Measurements from ENCODE around the gene SPDYE4. TPM values are rescaled to one million over a fixed set of nuclear protein-coding genes. Genes with fewer than 3 reads are reported as not detected.

Gene SPDYE4
- total RNA-seq, 2 donors from 2014 or later, result not detected

DNA sequence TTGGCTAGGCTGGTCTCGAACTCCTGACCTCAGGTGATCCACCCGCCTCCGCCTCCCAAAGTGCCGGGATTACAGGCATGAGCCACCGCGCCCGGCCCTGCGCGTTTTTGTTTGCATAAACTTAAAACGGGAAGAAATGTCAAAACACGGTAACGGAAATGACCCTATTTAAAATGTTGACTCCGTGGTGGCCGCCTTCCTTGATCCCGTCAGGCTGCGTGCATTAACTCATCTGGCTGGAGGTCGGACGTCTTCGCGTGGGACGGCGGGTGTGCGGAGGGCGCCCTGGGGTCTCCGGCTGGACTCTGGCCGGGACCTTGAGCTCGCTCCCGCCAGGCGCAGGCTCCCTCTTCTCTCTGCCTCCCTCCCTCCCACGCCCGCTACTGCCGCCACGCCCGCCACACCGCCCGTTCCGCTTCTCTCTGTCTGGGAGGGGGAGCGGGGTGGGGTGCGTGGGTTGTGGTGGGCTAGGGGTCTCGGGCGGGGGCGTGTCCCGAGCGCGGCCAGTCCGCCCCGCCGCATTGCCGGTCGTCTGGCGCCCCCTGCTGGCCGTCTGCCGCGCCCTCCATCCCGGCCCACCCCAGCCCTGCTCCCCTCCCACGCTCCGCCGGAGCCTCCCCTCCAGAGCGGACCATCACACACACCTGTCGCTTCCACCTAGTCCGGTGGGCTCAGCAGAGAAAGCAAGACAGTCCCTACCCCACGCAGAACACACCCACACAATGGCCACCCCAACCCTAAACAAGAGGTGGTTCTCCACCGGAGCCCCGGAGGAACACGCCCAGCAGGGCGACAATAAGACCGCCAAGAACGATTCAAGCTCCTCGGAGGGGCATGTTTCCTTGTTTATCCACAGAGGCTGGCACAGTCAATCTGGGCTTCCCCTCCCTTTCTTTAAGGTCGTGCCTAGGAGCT lies 12.5 kb downstream of the SPDYE4 start:
- DNase-seq, result peak; percentile 42 to 78
- intact Hi-C loops (cut with DNase I, micrococcal nuclease), result loop anchor here (5.0 to 10.0 kb wide), 3 partner anchors 169 to 334 kb away; no protein-coding TSS in a partner anchor
- ATAC-seq, result peak; percentile 87

GRCh38 chr17:8744086-8744785 lies 14.1 kb downstream of the SPDYE4 start:
- DNase-seq (no peak), ATAC-seq (no peak)
- intact Hi-C loops (cut with DNase I, micrococcal nuclease), result loop anchor here in 1 of 2 donors (10.0 kb wide), 1 partner anchor 329 kb away; no protein-coding TSS in a partner anchor

DNA sequence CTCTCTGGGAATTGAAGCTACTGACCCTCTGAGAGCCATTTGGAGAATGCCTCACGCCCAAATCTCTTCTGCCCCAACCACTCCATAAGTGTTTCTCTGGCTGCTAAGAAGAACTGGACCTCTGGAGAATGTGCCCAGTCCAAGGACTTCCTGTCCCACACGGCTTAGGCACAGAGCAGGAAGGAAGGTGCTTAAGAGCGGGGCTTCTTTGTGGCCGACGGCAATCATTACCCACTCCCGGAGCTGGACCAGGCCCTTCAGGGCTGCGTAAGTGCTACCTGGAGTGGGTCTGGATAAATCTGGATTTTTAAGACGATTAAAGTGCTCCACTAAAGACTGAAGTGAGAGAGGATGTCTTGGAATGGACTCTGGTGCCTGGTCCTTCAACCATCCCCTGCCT lies 15.5 kb downstream of the SPDYE4 start:
- intact Hi-C loops (cut with DNase I, micrococcal nuclease), result loop anchor here in 1 of 2 donors (10.0 kb wide), 1 partner anchor 328 kb away; no protein-coding TSS in a partner anchor
- no peak for DNase-seq
- no peak for ATAC-seq

GRCh38 chr17:8742274-8742673 lies 16.1 kb downstream of the SPDYE4 start:
- ATAC-seq, result no peak
- intact Hi-C loops (cut with DNase I, micrococcal nuclease), result loop anchor here in 1 of 2 donors (10.0 kb wide), 1 partner anchor 327 kb away; no protein-coding TSS in a partner anchor

DNA sequence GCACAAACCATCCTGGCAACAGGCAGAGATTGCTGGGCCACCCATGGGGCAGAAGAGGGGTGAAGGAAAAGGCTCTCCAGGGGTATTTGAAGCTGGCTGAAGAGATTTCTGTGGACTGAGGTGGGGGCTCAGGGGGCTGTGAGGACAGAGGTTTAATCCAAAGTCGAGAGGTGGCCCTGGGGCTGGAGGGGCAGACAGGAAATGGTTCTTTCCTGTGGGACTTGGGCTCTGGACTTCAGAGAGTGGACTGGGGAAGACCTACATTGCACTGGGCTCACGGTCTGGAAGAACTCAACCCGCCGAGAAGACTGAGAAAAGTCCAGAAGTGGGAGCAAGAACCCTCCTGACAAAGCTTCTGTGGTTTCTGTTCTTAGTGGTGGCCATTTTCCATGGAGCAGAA lies 16.6 kb downstream of the SPDYE4 start:
- intact Hi-C loops (cut with DNase I, micrococcal nuclease), result loop anchor here in 1 of 2 donors (10.0 kb wide), 1 partner anchor 327 kb away; no protein-coding TSS in a partner anchor
- ATAC-seq (no peak), DNase-seq (no peak)

More at GRCh38 chr17:8742274-8742673, 16.1 kb downstream of the SPDYE4 start:
- DNase-seq, result no peak

GRCh38 chr17:8741366-8741765 lies 17.0 kb downstream of the SPDYE4 start:
- intact Hi-C loops (cut with DNase I, micrococcal nuclease), result loop anchor here in 1 of 2 donors (10.0 kb wide), 1 partner anchor 327 kb away; no protein-coding TSS in a partner anchor
- no peak for ATAC-seq
- DNase-seq, result no peak

DNA sequence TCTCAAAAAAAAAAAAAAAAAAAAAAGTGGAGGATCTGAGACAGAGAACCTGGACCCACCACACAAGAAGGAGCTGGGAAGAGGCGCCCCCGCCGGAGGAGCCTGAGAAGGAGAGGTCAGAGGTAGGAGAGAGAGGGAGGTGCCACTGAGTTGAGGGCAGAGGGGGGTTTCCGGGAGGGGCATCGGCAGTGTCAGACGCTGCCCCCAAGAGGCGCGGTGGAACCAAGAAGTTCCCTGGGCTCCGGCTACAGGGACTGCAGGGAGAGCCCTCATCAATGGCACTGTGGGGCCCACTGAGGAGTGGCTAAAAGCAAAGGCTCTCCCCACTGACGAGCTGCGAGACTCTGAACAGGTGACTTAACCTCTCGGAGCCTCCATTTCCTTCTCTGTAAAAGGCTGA lies 17.9 kb downstream of the SPDYE4 start:
- DNase-seq (peak in 1 of 2 donors; percentile 13), ATAC-seq (no peak)

GRCh38 chr17:8739097-8739496 lies 19.2 kb downstream of the SPDYE4 start:
- DNase-seq, result no peak
- no peak for ATAC-seq
- intact Hi-C loops (cut with DNase I, micrococcal nuclease), result no loop called here

More for the DNA sequence above, 17.9 kb downstream of the SPDYE4 start:
- intact Hi-C loops (cut with DNase I, micrococcal nuclease), result loop anchor here in 1 of 2 donors (10.0 kb wide), 1 partner anchor 326 kb away; no protein-coding TSS in a partner anchor

DNA sequence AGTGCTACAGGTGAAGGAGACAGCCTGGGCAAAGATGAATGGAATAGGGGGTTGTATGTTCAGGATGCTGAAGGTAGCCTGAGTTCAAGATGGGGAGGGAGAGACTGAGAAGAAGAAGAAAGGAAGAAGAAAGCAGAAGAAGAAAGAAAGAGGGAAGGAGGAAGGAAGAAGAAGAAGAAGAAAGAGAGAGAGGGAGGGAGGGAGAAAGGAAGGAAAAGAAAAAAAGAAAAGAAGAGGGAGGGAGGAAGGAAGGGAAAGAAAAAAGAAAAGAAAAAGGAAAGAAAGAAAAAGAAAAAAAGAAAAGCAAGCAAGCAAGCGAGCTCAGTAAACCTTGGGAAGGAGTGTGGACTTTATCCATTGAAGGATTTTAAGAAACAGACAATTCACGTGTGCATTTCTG lies 21.6 kb downstream of the SPDYE4 start:
- DNase-seq (no peak), ATAC-seq (no peak)
- intact Hi-C loops (cut with DNase I, micrococcal nuclease), result no loop called here

GRCh38 chr17:8736362-8736761 lies 22.0 kb downstream of the SPDYE4 start:
- intact Hi-C loops (cut with DNase I, micrococcal nuclease), result no loop called here
- ATAC-seq, result no peak
- no peak for DNase-seq

DNA sequence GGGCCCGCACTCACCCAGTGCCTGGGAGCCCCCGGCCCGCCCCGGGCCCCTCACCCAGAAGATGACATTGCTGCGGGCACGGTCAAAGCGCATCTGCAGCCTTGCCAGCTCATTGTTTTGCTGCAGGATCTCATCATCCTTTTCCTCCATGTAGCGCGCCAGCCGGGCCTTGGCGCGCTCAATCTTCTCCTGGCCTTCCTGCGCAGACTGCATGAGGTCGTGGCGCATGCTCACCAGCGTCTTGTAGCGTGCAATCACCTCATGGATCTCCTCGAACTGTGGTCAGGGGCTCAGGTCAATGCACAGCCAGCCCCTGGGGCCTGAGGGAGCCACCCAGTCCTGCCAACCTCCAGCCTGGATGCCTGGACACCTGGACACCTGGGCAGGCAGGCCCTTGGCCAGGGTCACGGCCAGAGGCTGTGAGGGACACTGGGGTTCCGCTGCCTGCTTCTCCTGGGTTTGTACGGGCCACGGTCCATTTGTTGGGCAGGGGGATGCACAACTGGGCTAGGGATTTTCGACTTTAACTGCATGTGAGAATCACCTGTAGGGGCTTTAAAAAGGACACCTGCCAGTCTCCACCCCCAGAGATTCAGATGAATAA lies 22.9 kb downstream of the SPDYE4 start:
- DNase-seq, result no peak
- intact Hi-C loops (cut with DNase I, micrococcal nuclease), result no loop called here
- no peak for ATAC-seq

GRCh38 chr17:8734876-8735275 lies 23.5 kb downstream of the SPDYE4 start:
- intact Hi-C loops (cut with DNase I, micrococcal nuclease), result no loop called here
- no peak for DNase-seq

DNA sequence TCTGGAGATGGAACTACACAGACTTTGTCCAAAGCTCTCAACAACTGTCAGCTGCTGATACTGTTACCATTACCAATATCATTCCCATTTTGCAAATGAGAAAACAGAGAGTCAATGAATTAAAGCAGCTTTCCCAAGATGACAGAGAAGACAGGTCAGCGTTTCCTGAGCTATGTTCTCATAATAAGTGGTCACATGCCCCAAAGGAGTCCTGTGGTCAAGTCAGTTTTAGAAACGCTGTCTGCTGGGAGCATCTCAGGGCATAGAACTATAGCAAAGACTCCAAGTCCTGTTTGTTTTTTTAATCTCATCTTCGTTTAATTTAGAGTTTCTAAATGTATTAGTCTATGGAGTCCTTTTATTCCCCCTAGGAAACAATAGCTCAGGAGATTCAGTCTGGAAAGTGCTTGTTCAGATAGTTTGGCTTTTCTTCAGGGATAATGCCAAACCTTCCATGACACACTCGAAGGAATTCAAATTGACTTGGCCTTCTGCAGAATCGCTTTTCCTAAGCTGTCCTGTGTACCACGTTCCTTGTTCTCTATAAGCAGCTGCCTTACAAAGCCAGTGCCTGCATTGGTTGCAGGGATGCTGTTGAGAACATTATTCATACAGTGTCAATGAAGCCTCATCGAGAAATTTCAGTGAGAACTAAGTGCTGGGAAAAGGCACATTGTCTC lies 25.8 kb downstream of the SPDYE4 start:
- no peak for ATAC-seq
- no peak for DNase-seq
- intact Hi-C loops (cut with DNase I, micrococcal nuclease), result no loop called here

More at GRCh38 chr17:8734876-8735275, 23.5 kb downstream of the SPDYE4 start:
- ATAC-seq, result no peak

GRCh38 chr17:8729860-8730259 lies 28.5 kb downstream of the SPDYE4 start:
- no peak for ATAC-seq
- intact Hi-C loops (cut with DNase I, micrococcal nuclease), result no loop called here
- DNase-seq, result no peak

DNA sequence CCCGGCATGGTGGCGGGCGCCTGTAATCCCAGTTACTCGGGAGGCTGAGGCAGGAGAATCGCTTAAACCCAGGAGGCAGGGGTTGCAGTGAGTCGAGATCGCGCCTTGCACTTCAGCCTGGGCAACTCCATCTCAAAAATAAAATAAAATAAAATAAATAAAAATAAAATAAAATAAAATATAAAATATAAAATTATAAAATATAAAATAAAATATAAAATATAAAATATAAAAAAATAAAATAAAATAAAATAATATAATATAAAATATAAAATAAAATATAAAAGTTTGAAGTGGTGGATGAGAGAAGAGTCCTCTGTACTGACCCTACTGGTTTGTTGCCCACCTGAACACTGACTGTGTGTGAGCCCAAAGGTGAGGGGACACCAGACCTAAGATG lies 28.9 kb downstream of the SPDYE4 start:
- intact Hi-C loops (cut with DNase I, micrococcal nuclease), result no loop called here
- ATAC-seq (no peak), DNase-seq (no peak)

GRCh38 chr17:8728971-8729370 lies 29.4 kb downstream of the SPDYE4 start:
- intact Hi-C loops (cut with DNase I, micrococcal nuclease), result no loop called here
- no peak for DNase-seq
- ATAC-seq, result no peak

- DNase-seq, result no peak
- ATAC-seq, result no peak
- intact Hi-C loops (cut with DNase I, micrococcal nuclease), result no loop called here
These were observed 30.0 kb downstream of the SPDYE4 start for GRCh38 chr17:8728251-8728938.

Measured in left colon (tissue), 2 donors.